ENCODE measurements around the gene SMOC2. TPM values are rescaled to one million over a fixed set of nuclear protein-coding genes. Genes with fewer than 3 reads are reported as not detected.
A peak's percentile ranks its signal among the peaks of the same experiment; 100 is the strongest.

Gene SMOC2
- total and polyA plus RNA-seq, 8 donors, result 7.1 to 18.8 (median 9.5) TPM

- H3K27me3 ChIP-seq, result peaks cover 0 to 42% of the 10 kb centered on the region in 2 donors
- H3K4me1 ChIP-seq, result no peaks in the 10 kb centered on the region
- no peaks in the 10 kb centered on the region for H3K9me3 ChIP-seq
- intact Hi-C loops (cut with DNase I), result no loop called here
- ATAC-seq (no peak), DNase-seq (no peak)
- no peak overlapping the region for H3K27ac ChIP-seq
- TF ChIP-seq CTCF (IDR thresholded peaks at IDR 0.05), result no peak
- no peaks in the 10 kb centered on the region for H3K36me3 ChIP-seq
- no peak overlapping the region for H3K4me3 ChIP-seq
These were observed 9.9 kb downstream of the SMOC2 start for GRCh38 chr6:168450917-168451316.

GRCh38 chr6:168451805-168452517 is 11.0 kb downstream of the SMOC2 start:
- DNase-seq, result no peak
- intact Hi-C loops (cut with DNase I), result no loop called here
- peak in 1 of 2 donors; percentile 19 for TF ChIP-seq CTCF (IDR thresholded peaks at IDR 0.05)
- H3K27me3 ChIP-seq, result peaks cover 0 to 44% of the 10 kb centered on the region in 2 donors
- no peaks in the 10 kb centered on the region for H3K9me3 ChIP-seq
- no peaks in the 10 kb centered on the region for H3K4me1 ChIP-seq
- no peaks in the 10 kb centered on the region for H3K36me3 ChIP-seq
- no peak overlapping the region for H3K4me3 ChIP-seq
- no peak for ATAC-seq
- H3K27ac ChIP-seq, result no peak overlapping the region

GRCh38 chr6:168452685-168453377 is 11.8 kb downstream of the SMOC2 start:
- H3K4me3 ChIP-seq, result no peak overlapping the region
- H3K36me3 ChIP-seq, result no peaks in the 10 kb centered on the region
- DNase-seq, result no peak
- H3K4me1 ChIP-seq, result no peaks in the 10 kb centered on the region
- no peaks in the 10 kb centered on the region for H3K9me3 ChIP-seq
- H3K27me3 ChIP-seq, result peaks cover 0 to 41% of the 10 kb centered on the region in 2 donors
- intact Hi-C loops (cut with DNase I), result no loop called here
- no peak for ATAC-seq
- no peak for TF ChIP-seq CTCF (IDR thresholded peaks at IDR 0.05)
- no peak overlapping the region for H3K27ac ChIP-seq

GRCh38 chr6:168455847-168456530 is 15.0 kb downstream of the SMOC2 start:
- ATAC-seq, result no peak
- no peaks in the 10 kb centered on the region for H3K9me3 ChIP-seq
- H3K27me3 ChIP-seq, result peaks cover 0 to 53% of the 10 kb centered on the region in 2 donors
- no peak for TF ChIP-seq CTCF (IDR thresholded peaks at IDR 0.05)
- H3K4me3 ChIP-seq, result no peak overlapping the region
- H3K4me1 ChIP-seq, result no peaks in the 10 kb centered on the region
- no peaks in the 10 kb centered on the region for H3K36me3 ChIP-seq
- DNase-seq, result no peak
- intact Hi-C loops (cut with DNase I), result no loop called here
- no peak overlapping the region for H3K27ac ChIP-seq
